CD4-positive, alpha-beta memory T cell (primary cell): ENCODE measurements around the gene GRB14. TPM values are rescaled to one million over a fixed set of nuclear protein-coding genes. Genes with fewer than 3 reads are reported as not detected.

ENCODE experiments used
- CTCF ChIA-PET: fragments of 350-600 bp; sonication (Branson Sonifier 250); formaldehyde crosslinking; loops from one replicate; lab custom pipeline; 2021; ENCODE audit warnings: inconsistent platforms; ENCODE audit not compliant: partially characterized antibody; lab: Charles Lee
- POLR2A ChIA-PET: fragments of 350-600 bp; sonication (Branson Sonifier 250); formaldehyde crosslinking; loops from one replicate; lab custom pipeline; 2021; ENCODE audit not compliant: partially characterized antibody; lab: Charles Lee
- DNase-seq, 5 donors: peaks; one replicate each; pipeline versions ENCODE4 v3.0.0 to v3.0.0-alpha.2; 2020 to 2022; ENCODE audit warnings: mixed read lengths in 1 of 5
- H3K27ac ChIP-seq: one replicate; pipeline ENCODE4 v1.7.0; 2013; ENCODE audit warnings: low read depth, low read length
- H3K27me3 ChIP-seq: 2 replicates; pipeline ENCODE4 v1.7.0; 2013; ENCODE audit warnings: mild to moderate bottlenecking, low read length, moderate library complexity; ENCODE audit not compliant: insufficient read depth
- H3K36me3 ChIP-seq: 2 replicates; pipeline ENCODE4 v1.7.0; 2013; ENCODE audit warnings: mild to moderate bottlenecking, low read length, moderate library complexity; ENCODE audit not compliant: insufficient read depth
- H3K4me1 ChIP-seq: 2 replicates; pipeline ENCODE4 v1.7.0; 2013; ENCODE audit warnings: mild to moderate bottlenecking, low read length, moderate library complexity; ENCODE audit not compliant: insufficient read depth
- H3K4me3 ChIP-seq, 2 donors: one replicate each; pipeline ENCODE4 v1.7.0; 2013; ENCODE audit warnings: low read length in 2 of 2, mild to moderate bottlenecking in 1 of 2
- H3K9me3 ChIP-seq, 2 donors: one replicate each; pipeline ENCODE4 v1.7.0; 2013; ENCODE audit warnings: low read length in 2 of 2, control low read depth in 1 of 2; ENCODE audit not compliant: control insufficient read depth in 1 of 2
- H3K27ac Mint-ChIP-seq, 7 donors: one replicate each; pipeline ENCODE4 v1.8.0; 2020 to 2021; ENCODE audit warnings: mixed read lengths in 7 of 7, mild to moderate bottlenecking in 6 of 7, inconsistent platforms in 3 of 7, moderate library complexity in 3 of 7
- H3K27me3 Mint-ChIP-seq, 2 donors: one replicate each; pipeline ENCODE4 v1.8.0; 2020 to 2021; ENCODE audit warnings: mixed read lengths in 2 of 2
- H3K36me3 Mint-ChIP-seq, 2 donors: one replicate each; pipeline ENCODE4 v1.8.0; 2020 to 2021; ENCODE audit warnings: mixed read lengths in 2 of 2, inconsistent platforms in 1 of 2, mild to moderate bottlenecking in 1 of 2
- H3K4me1 Mint-ChIP-seq, 4 donors: one replicate each; pipeline ENCODE4 v1.8.0; 2020 to 2021; ENCODE audit warnings: mixed read lengths in 4 of 4, mild to moderate bottlenecking in 1 of 4
- H3K4me3 Mint-ChIP-seq, 8 donors: one replicate each; pipeline ENCODE4 v1.8.0; 2020 to 2021; ENCODE audit warnings: mixed read lengths in 8 of 8, mild to moderate bottlenecking in 7 of 8, moderate library complexity in 6 of 8, inconsistent platforms in 3 of 8
- H3K9me3 Mint-ChIP-seq, 8 donors: one replicate each; pipeline ENCODE4 v1.8.0; 2020 to 2021; ENCODE audit warnings: mixed read lengths in 8 of 8, mild to moderate bottlenecking in 5 of 8, inconsistent platforms in 3 of 8, moderate library complexity in 1 of 8
- intact Hi-C: fragments of 100-400 bp; cut with micrococcal nuclease; formaldehyde crosslinking; loops from one replicate; pipeline ENCODE4 v1.15.1; 2023
- polyA plus RNA-seq, 2 donors: library from polyadenylated mRNA; unstranded; fragments of 300-500 nt; fragmentation: Illumina TruSeq; gene quantifications; one replicate each; pipeline ENCODE4 v1.2.3, GENCODE V29; 2021
- total RNA-seq, 2 experiments: library from RNA; stranded (reverse); gene quantifications; one replicate each; pipeline ENCODE4 v1.2.3, GENCODE V29; 2021

The GRB14 gene
- total and polyA plus RNA-seq, 4 experiments from 2014 or later, result not detected

DNA sequence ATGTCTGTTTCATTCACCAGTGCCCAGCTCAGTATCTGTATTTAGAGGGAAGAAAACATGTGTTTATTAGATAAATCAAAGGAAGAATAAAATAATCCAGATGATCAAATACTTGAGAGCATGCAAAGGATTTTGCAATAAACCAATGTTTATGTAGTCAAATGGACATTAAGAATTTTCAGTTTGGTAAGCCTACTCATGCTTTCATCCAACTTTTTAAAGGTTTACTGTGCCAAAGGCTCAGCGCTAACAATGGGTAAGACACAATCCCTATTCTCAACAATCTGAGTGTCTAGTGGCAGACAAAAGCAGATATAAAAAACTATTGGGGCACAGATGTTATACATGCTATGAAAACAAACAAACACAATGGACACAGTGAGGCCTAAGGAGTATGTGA lies 26.3 kb downstream of the GRB14 start:
- CTCF ChIA-PET, result no interaction called here
- no peaks in the 10 kb centered on the region for H3K36me3 ChIP-seq
- Mint-ChIP-seq H3K27ac (no peak overlapping the region), H3K27me3 (peaks cover 0 to 2% of the 10 kb centered on the region in 2 donors), H3K36me3 (no peaks in the 10 kb centered on the region), H3K9me3 (peaks cover 0 to 9% (median 5%) of the 10 kb centered on the region in 8 donors), H3K4me1 (no peaks in the 10 kb centered on the region), H3K4me3 (no peak overlapping the region)
- POLR2A ChIA-PET, result no interaction called here
- no peaks in the 10 kb centered on the region for H3K4me1 ChIP-seq
- intact Hi-C loops, result no loop called here
- H3K27ac ChIP-seq, result no peak overlapping the region
- no peaks in the 10 kb centered on the region for H3K27me3 ChIP-seq
- DNase-seq, result no peak
- no peaks in the 10 kb centered on the region for H3K9me3 ChIP-seq
- H3K4me3 ChIP-seq, result no peak overlapping the region

DNA sequence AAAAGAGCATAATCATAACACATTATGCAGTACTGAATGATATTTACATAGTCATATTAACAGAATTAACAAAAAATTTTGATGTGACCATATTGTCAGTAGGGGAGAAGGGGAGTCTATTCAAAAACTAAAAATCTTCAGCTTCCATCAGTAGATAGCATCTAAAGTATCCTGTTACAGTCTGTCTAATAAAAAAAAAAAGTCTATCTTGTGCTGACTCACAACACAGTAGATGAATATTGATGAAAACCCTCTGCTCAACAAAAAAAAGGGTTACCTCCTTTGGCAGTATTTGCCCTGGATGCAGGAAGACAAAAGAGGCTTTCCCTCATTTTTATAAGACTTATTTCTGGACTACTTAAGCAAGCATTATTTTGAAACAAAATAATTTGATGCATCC lies 27.3 kb downstream of the GRB14 start:
- H3K36me3 Mint-ChIP-seq, result no peaks in the 10 kb centered on the region
- Histone ChIP-seq H3K27me3 (no peaks in the 10 kb centered on the region), H3K36me3 (no peaks in the 10 kb centered on the region), H3K4me3 (no peak overlapping the region), H3K9me3 (no peaks in the 10 kb centered on the region), H3K27ac (no peak overlapping the region), H3K4me1 (no peaks in the 10 kb centered on the region)
- no peak for DNase-seq
- intact Hi-C loops, result no loop called here
- CTCF ChIA-PET, result no interaction called here
- peaks cover 0 to 9% (median 5%) of the 10 kb centered on the region in 8 donors for H3K9me3 Mint-ChIP-seq
- no peaks in the 10 kb centered on the region for H3K4me1 Mint-ChIP-seq
- no peak overlapping the region for H3K27ac Mint-ChIP-seq
- H3K27me3 Mint-ChIP-seq, result peaks cover 0 to 2% of the 10 kb centered on the region in 2 donors
- no peak overlapping the region for H3K4me3 Mint-ChIP-seq
- POLR2A ChIA-PET, result no interaction called here

DNA sequence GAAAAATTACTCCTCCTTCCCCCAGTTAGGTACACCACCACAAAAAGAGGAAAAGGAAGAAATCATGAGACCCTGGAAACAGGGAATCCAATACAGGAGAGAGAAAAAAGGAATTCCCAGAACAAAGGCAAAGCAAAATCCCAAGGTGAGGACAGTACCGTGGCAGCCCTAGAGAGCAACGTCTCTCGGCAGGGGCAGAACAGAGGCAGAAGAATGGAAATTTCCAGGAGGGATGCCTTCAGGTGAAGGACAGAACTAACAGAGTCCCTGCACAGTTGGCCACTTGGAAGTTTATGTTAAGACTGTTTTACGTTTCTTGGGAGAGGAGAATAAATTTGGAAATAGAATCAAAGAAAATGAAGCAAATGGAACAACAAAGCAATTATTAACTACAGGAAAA lies 27.7 kb downstream of the GRB14 start:
- CTCF ChIA-PET, result no interaction called here
- Mint-ChIP-seq H3K36me3 (no peaks in the 10 kb centered on the region), H3K27me3 (peaks cover 0 to 2% of the 10 kb centered on the region in 2 donors), H3K4me1 (no peaks in the 10 kb centered on the region), H3K27ac (no peak overlapping the region), H3K4me3 (no peak overlapping the region), H3K9me3 (peaks cover 0 to 9% (median 5%) of the 10 kb centered on the region in 8 donors)
- POLR2A ChIA-PET, result no interaction called here
- Histone ChIP-seq H3K4me1 (no peaks in the 10 kb centered on the region), H3K27ac (no peak overlapping the region), H3K9me3 (no peaks in the 10 kb centered on the region), H3K27me3 (no peaks in the 10 kb centered on the region), H3K36me3 (no peaks in the 10 kb centered on the region), H3K4me3 (no peak overlapping the region)
- intact Hi-C loops, result no loop called here
- no peak for DNase-seq

DNA sequence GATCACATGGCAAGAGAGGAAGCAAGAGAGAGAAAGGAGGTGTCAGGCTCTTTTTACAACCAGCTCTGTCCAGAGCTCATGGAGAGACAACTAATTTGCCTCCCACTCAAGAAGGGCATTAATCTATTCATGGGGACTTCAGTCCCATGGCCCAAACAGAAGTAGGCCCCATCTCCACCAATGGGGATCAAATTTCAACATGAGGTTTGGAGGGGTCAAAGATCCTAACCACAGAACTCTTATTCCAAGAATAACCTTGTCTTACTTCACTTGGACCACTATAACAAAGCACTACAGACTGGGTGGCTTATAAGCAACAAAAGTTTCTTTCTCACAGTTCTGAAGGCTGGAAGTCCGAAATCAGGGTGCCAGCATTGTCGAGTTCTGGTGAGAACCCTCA lies 31.8 kb downstream of the GRB14 start:
- intact Hi-C loops, result no loop called here
- peaks cover 0 to 2% of the 10 kb centered on the region in 2 donors for H3K27me3 Mint-ChIP-seq
- H3K9me3 ChIP-seq, result no peaks in the 10 kb centered on the region

DNA sequence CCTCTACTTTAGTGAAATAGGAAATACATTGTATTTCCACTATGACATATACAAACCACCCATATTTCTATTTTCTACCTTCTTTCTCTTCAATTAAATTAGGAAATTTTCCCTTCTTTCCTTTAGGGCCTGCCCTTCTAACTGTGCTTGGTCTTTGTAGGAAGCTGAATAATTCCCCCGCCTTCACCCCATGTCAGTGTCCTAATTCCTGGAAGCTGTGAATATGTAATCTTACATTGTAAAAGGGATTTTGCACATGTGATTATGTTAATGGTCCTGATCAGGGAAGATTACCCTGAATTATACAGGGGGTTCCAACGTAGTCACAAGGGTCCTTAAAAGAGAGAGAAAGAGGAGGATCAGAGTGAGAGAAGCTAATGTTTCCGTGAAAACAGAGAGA lies 40.2 kb downstream of the GRB14 start:
- H3K27ac Mint-ChIP-seq, result no peak overlapping the region
- Histone ChIP-seq H3K9me3 (no peaks in the 10 kb centered on the region), H3K36me3 (no peaks in the 10 kb centered on the region), H3K27ac (no peak overlapping the region), H3K4me3 (no peak overlapping the region), H3K27me3 (no peaks in the 10 kb centered on the region), H3K4me1 (no peaks in the 10 kb centered on the region)
- no peak for DNase-seq
- CTCF ChIA-PET, result no interaction called here
- peaks cover 0 to 7% (median 3%) of the 10 kb centered on the region in 8 donors for H3K9me3 Mint-ChIP-seq
- intact Hi-C loops, result no loop called here
- POLR2A ChIA-PET, result no interaction called here
- H3K36me3 Mint-ChIP-seq, result no peaks in the 10 kb centered on the region
- no peak overlapping the region for H3K4me3 Mint-ChIP-seq
- no peaks in the 10 kb centered on the region for H3K27me3 Mint-ChIP-seq
- no peaks in the 10 kb centered on the region for H3K4me1 Mint-ChIP-seq

More for the DNA sequence above, 31.8 kb downstream of the GRB14 start:
- Mint-ChIP-seq H3K9me3 (peaks cover 0 to 9% (median 4%) of the 10 kb centered on the region in 8 donors), H3K36me3 (no peaks in the 10 kb centered on the region), H3K4me3 (no peak overlapping the region), H3K27ac (no peak overlapping the region), H3K4me1 (no peaks in the 10 kb centered on the region)
- ChIA-PET POLR2A (interaction anchor here (0.6 kb wide), 1 partner anchor 95 kb away, joined by 4 read pairs; no protein-coding TSS in a partner anchor), CTCF (no interaction called here)
- DNase-seq, result no peak
- Histone ChIP-seq H3K4me1 (no peaks in the 10 kb centered on the region), H3K27ac (no peak overlapping the region), H3K27me3 (no peaks in the 10 kb centered on the region), H3K4me3 (no peak overlapping the region), H3K36me3 (no peaks in the 10 kb centered on the region)

DNA sequence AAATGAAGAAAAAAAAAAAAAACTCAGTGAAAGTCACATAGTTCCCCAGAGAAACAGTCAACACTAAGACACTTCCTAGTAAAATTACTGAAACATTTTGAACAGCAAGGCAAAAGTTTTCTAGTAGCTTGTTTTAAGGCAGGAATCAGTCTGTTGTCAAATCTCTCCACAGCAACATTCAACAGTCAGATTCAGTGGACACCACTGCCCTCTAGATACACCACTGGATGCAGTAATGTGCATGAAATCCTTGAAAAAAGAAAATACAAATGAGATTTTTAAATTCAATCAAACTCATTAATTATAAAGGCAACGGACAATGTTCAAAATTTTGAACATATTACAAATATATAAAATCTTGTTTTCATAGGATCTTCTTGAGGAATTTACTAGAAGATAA lies 46.4 kb downstream of the GRB14 start:
- Histone ChIP-seq H3K4me3 (no peak overlapping the region), H3K27me3 (no peaks in the 10 kb centered on the region), H3K36me3 (no peaks in the 10 kb centered on the region), H3K9me3 (no peaks in the 10 kb centered on the region), H3K27ac (no peak overlapping the region), H3K4me1 (no peaks in the 10 kb centered on the region)
- no peaks in the 10 kb centered on the region for H3K4me1 Mint-ChIP-seq
- POLR2A ChIA-PET, result no interaction called here
- no peaks in the 10 kb centered on the region for H3K36me3 Mint-ChIP-seq
- peaks cover 0 to 2% (median 0%) of the 10 kb centered on the region in 8 donors for H3K9me3 Mint-ChIP-seq
- no peak overlapping the region for H3K27ac Mint-ChIP-seq
- H3K4me3 Mint-ChIP-seq, result no peak overlapping the region
- intact Hi-C loops, result no loop called here
- no peaks in the 10 kb centered on the region for H3K27me3 Mint-ChIP-seq
- DNase-seq, result no peak
- CTCF ChIA-PET, result no interaction called here

DNA sequence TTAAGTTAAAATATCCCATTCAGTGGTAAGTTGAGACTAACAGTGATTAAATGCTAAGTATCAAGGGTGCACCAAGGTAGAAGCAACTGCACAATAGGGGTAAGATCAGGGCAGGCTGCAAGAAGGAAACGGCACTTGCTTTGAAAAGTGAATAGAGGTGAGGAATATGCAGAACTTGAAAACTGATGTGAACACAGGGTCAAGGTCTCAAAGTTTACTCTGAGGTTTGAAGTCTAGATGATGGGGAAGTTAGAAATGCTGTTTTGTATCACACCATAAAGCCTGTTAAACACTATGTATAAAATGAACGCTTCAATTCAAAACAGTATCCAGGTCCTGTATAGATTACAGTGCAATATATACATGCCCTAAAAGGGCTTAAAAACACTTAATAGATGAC lies 50.8 kb downstream of the GRB14 start:
- H3K4me1 ChIP-seq, result no peaks in the 10 kb centered on the region
- ChIA-PET POLR2A (no interaction called here), CTCF (interaction anchor here (0.9 kb wide), 1 partner anchor 10 kb away, joined by 3 read pairs; no protein-coding TSS in a partner anchor)
- Mint-ChIP-seq H3K4me1 (no peaks in the 10 kb centered on the region), H3K4me3 (no peak overlapping the region), H3K27ac (no peak overlapping the region), H3K27me3 (no peaks in the 10 kb centered on the region), H3K36me3 (no peaks in the 10 kb centered on the region), H3K9me3 (no peaks in the 10 kb centered on the region)
- no peak overlapping the region for H3K27ac ChIP-seq
- DNase-seq, result no peak
- H3K36me3 ChIP-seq, result no peaks in the 10 kb centered on the region
- intact Hi-C loops, result no loop called here
- no peak overlapping the region for H3K4me3 ChIP-seq
- no peaks in the 10 kb centered on the region for H3K27me3 ChIP-seq
- H3K9me3 ChIP-seq, result no peaks in the 10 kb centered on the region

DNA sequence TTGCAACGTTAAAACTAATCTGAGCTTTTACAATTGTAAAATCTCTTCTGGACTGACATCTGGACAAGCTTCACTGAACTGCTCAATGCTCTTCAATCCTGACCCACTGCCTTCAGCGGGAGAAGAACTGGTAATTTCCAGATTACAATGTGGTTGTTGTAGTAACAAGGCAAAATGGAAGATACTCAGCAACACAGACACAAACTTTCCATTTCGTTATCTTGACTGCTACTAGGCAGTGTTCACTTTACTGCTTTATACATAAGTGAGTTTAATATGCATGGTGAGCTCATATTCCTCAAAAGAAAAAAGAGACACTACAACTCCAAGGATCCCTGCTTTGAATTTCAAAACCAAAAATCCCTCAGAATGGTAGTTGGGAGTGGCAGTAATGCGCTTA lies 51.9 kb downstream of the GRB14 start:
- ChIA-PET CTCF (no interaction called here), POLR2A (no interaction called here)
- DNase-seq, result no peak
- Histone ChIP-seq H3K4me1 (no peaks in the 10 kb centered on the region), H3K36me3 (no peaks in the 10 kb centered on the region), H3K27me3 (no peaks in the 10 kb centered on the region), H3K9me3 (no peaks in the 10 kb centered on the region), H3K27ac (no peak overlapping the region), H3K4me3 (no peak overlapping the region)
- H3K27ac Mint-ChIP-seq, result no peak overlapping the region
- no peaks in the 10 kb centered on the region for H3K9me3 Mint-ChIP-seq
- no peaks in the 10 kb centered on the region for H3K36me3 Mint-ChIP-seq
- H3K4me3 Mint-ChIP-seq, result no peak overlapping the region
- intact Hi-C loops, result no loop called here
- no peaks in the 10 kb centered on the region for H3K4me1 Mint-ChIP-seq
- no peaks in the 10 kb centered on the region for H3K27me3 Mint-ChIP-seq
